CMK (cell line): ENCODE results near the gene MYL3.

Source experiments
- DNase-seq: peaks from one replicate; pipeline ENCODE4 v3.0.0-alpha.2; 2010; ENCODE audit warnings: low read depth

Gene MYL3

DNA sequence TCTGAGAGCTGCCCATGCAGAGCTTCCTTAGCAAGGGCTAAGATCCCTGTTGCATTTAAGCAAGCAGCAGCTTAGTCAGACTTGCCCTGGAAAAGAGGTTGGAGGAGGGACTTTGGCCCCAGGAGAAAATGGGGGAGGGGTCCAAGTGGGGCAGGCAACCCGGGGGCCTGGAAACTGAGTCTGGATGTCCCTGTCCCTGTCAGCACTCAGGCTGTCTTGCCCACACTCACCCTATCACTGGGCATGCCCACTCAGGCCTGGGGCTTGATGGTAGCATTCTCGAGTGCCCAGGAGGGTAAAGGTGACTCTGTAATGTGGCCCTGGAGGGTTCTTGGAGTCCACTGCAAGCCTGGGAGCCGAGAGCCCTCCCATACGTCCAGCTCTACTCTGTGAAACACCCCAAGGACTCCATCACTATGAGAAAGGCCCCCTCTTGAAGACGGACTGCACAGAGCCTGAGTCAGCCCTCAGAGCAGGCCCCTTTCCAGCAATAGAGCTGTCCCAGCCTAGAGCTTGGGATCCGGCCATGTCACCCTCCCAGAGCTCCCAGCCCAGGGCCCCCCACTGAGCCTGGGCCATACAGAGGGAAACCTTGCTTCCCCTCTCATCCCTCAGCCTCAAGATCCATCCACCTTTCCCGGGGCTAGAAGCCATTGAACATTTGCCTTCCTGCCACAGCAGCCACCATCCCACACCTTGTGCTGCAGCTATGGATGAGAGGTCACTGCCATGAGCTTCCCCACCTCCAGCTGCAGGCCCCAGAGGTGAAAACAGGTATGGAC is 13.4 kb downstream of the MYL3 start:
- no peak for DNase-seq

DNA sequence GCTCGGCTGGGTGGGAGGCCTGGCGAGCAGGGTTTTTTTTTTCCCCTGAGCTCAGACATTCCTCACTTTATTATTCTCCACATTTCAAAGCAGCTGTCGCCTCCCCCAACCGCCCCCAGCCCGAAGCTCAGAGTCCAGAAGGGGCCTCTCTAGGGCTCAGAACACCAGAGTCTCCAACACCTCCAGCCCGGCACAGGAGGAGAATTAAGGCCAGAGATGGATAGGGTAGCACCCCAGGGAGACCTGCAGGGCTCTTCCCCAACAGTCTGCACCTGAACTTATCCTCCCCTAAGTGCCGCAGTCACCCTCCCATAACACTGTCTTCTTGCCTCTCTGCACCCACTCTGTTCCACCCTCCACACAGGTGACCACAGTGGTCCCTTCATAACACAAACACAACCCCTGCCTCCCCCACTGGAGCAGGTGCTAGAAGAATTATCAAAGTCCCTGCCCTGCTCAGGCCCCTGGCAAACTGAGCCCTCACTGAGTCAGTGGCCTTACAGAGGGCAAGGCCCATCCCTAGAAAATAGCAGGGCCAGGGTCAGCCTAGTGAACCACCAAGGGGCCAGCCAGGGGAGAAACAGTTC is 14.1 kb downstream of the MYL3 start:
- DNase-seq: no peak

DNA sequence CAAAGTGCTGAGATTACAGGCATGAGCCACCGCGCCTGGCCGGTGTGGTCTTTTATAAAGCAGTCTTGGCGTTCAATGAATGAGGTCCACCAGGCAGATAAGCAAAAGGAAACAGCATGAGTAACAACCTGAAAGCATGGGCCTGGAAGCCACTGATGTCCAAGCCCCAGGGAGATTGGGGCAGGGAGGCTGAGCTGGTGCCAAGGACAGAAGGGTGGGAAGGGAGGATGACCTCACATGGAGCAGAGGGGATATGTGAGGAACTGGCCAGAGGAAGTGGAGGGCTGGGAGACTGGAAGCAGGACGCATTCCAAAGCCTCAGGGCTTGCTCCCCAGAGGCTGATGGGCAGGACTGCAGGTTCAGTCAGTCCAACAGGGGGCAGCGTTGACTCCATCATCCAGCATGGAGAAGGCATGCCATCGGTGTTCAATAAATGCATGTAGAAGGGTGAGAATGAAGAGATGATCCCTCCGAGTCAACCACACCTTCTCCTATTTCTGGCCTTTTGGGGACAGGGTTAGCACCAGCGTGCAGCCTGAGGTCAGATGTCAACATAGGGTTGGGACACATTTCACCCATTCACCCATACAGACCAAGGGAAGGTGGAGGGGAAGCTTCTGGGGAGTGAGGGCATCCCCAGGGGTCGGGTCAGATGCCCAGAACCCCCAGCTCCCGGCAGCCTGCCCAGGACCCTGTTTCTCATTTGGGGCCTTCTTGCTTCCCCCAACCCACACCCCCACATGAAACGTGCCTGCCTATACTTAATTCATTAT is 14.8 kb downstream of the MYL3 start:
- DNase-seq: no peak

DNA sequence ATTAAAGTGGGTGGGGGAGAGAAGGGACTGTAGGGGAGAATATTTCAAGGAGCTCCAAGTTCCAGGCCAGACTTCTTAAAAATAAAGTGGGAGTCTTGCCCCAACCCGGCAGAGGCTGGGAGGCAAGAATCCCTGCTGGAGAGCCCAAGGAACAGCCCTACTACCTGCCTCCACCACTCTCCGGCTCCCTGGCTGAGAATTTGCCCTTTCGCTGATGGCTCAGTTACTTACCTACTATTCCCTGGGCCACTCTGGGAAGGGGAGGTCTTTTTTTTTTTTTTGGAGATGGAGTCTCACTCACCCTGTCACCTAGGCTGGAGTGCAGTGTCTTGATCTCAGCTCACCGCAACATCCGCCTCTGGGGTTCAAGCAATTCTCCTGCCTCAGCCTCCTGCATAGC is 15.5 kb downstream of the MYL3 start:
- DNase-seq: no peak

DNA sequence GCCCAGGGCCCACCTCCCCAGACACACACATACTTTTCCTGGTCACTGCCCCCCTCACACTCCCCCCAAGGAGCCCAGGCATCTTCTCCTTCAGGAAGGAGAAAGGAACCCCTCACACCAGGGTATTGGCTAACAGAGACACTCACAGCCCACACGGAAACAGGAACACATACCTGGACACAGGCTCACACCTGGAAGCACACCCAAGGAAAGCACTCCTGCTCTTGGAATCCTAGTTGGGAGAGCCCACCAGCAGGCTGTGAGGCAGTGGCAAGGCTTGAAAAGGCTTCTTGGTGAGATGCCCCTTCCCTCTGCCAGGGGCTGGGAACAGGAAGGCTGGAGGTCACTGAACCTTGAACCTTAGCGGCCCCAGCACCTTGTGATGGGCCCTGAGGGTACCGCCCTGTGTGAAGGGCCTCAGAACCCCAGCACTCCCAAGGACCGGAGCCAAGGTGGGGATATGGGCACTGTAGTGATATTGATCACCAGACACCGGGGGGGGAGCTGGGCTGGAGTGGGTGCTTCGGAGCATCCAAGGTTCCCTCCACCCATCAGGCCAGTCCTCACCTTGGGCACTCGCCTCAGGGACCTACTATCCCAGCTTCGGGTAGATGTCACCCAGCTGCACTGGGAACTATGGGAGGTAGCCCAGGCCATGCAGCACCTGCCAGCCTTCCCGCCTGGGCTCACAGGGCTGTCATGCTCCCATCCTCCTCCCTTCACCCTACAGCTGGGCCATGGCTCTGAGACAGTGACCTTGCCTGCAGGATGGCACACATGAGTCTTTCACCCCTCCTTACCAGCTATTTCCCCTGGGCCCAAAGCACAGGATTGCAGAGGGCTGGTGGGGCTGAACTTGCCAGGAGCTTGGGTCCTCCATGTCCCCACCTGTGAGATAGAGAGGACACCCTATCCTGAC is 16.4 kb downstream of the MYL3 start:
- no peak for DNase-seq

DNA sequence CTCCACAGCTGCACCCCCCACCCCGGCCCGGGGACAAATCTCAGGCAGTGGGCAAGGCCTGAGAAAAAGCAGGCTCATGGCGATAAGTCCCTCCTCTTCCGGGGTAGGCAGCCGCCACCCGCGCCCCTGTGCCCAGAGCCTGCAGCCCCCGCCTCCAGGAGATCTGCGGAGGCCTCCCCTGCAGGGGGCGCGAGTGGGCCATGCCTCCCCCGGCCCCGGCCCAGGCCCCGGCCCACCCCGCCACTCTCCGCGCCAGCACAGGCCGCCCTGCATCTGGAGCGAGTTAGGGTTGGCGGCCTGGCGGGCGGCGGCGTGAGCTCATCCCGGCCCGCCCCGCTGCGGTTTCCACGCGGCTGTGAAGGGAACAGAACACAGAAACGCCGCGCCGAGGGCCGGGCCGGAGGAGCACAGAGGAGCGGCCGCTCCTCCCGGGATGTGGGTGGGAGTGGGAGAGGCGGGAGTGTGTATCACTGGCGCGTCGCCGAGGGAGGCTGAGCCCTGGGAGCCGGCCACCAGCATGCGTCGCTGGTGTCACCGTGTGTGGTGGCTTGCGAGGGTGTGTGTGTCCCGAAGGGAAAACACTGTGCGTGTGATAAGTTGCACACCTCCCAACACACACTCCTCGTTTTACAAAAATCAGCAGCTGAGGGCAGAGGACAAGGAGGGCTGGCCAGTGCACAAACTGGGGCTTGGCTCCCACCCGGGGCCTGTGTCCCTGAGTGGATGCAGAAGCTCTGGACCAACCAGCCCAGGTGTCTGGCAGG is 17.2 kb downstream of the MYL3 start:
- peak; percentile 71 for DNase-seq

DNA sequence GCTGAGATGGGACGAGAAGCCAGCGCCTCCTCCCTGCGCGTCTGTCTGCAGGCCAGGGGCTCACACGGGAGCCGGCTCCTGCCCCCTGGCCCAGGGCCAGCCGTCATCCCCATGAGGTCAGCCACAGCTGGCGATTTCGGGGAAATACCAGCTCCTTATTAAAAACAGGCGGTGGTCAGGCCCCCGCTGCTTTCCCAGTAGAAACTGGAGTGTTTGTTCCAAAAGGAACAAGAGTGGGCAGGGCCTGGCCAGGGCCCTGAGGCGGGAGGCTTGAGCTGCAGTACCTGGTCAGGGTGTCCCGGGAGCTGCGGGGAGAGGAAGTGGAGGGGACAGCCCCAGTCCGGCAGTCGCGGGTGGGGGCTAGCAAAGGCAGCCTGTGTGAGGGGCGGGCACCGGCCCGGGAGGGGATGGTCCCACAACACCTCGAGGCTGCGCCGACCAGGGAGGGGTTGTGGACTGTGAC is 17.8 kb downstream of the MYL3 start:
- DNase-seq: no peak

DNA sequence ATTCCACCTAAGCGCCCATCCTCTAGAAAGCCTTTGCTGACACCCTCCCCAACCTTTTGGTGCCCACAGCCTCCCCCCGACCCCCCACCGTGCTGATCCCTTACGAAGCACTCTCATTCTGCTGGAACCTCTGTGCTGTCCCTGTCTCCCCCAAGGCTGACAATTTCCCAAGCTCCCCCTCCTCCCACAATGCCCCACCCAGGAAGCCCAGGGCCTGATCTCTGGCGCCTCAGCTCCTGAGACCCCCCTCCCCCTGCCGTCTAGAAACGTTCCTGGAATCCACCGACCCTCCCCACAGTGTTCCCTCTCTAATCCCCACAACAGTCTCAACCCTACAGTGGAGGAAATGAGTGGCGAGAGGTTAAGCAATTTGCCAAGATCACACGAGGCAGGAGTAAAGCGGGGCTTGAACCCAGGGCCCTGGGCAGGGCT is 18.3 kb downstream of the MYL3 start:
- no peak for DNase-seq

DNA sequence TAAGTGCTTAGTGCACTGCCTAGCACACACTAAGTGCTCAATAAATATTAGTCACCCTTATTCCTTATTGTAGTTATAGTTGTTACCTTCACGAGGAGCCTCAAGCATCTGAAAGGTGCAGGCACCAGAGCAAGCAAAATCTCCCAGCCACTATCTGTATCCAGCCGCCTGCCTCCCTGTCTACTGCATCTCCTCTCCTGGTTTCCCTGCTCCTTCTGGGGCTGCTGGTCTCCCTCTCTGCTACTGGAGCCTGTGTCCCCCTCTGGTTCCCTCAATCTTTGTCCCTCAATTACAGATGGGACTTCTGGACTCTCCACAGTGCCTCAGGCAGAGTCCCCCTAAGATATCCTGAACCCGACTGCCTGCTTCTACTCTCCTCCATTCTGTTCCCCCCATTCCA is 18.8 kb downstream of the MYL3 start:
- DNase-seq: no peak

DNA sequence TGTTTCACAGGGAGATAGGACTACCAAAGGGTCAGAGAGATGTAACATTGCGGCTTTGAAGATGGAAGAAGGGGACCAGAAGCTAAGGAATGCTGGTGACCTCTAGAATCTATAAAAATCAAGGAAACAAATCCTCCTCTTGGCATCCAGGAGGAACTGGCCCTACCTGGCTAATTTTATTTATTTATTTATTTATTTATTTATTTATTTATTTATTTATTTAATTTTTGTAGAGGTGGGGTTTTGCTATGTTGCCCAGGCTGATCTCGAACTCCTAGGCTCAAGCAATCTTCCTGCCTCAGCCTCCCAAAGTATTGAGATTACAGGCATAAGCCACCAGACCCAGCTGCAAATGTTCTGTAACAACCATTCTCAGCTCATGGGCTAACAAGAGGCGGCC is 19.7 kb downstream of the MYL3 start:
- DNase-seq: no peak

DNA sequence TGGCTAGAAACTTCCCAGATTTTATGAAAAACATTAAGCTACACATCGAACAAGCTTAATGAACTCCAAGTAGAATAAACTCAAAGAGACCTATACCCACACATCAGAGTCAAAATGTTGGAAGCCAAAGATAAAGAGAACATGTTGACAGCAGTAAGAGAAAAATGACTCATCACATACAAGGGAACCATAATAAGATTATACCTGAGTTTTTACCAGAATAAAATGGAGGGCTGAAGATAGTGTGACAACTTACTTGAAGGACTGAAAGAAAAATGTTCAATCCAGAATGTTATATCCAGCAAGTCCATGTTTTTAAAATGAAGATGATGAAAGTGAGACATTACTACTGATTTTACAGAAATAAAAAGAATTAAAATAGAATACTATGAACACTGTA is 22.8 kb downstream of the MYL3 start:
- no peak for DNase-seq

DNA sequence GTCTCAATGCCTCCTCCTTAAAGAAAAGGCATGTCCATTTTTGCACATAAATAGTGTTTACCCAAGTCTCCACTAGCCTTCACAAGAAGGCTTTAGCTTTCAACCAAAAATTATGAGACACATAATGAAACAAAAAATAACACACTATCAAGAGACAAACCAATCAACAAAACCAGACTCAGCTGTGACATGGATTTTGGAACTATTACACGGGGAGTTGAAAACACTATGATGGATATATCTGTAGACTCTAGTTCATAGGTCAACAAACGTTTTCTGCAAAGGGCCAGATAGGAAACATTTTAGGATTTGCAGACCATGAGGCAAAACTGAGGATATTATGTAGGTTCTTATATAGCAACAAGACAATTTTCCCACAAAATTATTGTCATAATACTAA is 24.9 kb downstream of the MYL3 start:
- DNase-seq: no peak

DNA sequence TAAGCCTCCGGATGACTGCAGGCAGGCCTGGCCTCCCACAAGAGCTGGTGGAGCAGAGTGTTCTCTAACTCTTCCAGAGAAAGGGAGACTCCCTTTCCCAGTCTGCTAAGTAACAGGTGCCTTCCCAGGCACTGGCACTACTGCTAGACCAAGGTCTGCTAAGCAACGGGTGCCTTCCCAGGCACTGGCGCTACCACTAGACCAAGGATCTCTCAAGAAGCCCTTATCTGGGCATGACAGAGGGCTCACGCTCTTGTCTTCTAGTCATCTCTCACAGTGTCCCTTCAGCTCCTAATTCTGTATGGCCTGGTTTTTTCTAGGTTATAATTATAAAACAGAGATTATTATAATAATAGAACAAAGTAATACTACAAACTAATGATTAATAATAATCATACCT is 27.8 kb downstream of the MYL3 start:
- no peak for DNase-seq

DNA sequence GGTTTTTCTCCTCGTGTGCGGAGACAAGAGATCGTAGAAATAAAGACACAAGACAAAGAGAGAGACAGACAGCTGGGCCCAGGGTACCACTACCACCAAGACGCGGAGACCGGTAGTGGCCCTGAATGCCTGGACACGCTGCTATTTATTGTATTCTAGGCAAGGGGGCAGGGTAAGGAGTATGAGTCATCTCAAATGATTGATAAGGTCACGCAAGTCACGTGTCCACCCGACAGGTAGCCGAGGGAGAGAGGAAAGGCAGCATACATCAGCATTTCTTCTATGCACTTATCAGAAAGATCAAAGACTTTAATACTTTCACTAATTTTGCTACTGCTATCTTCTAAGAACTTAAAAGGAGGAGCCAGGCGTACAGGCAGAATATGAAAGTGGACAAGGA is 28.2 kb downstream of the MYL3 start:
- DNase-seq: no peak

DNA sequence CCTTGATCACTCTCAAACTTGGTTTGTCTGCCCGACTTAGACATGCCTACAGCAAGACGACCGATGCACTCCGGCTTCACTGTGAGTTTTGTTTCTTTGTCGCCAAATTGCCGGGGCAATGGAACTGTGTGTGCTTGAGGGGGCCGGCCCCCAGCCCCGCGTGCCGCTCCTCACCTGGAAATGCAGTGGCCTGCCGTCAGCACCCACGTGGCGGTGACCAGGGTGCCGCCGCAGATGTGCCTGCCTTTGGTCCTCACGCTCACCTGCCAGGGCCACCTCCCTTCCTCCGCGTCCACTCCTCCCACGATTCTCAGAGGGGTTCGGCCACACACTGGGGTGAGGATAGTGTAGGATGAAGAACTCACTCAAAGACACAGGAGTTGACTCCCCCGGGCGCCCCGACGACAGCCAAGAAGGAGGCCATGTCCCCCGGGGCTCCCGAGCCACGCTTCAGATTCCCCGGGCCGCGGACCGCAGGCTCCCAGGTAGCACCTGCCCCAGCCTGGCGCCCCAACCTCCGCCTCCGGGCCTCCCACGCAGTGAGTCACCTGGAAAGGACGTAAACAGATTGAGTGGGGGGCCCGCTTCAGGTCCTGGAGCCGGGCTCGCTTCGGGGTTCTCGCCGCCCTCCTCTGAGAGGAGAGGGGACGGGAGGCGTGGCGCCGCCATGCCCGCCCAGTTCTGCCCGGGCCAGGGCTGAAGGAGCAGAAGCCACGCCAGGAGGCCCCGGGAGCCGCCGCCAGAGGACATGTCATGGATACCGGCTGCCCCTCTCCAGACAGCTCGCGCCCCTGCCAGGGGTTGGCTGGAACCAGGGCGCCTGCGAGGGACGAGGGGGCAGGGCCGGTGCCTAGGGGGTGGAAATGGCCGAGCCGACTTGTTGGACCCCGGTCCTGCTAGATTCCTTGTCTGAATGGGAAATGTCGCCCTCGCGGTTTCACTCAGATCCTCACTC is 29.6 kb downstream of the MYL3 start:
- DNase-seq: no peak

DNA sequence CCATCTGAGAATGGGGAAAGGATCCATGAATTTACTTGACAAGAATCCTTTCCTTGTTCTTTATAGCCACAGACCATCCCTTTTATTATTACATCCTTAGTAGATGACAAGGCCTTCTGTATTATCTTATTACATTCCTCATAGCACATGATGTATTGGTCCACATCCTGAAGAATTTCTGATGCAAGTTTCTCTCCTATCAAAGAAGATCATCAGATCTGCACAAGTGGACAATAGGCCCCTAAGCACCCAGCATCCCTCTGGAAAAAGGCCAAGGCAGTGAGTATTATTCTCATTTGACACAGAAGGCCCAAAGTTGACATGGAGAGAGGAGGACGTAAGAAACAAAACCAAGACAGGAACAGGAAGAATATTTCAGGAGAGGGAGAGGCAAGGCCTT is 31.4 kb downstream of the MYL3 start:
- DNase-seq: no peak

DNA sequence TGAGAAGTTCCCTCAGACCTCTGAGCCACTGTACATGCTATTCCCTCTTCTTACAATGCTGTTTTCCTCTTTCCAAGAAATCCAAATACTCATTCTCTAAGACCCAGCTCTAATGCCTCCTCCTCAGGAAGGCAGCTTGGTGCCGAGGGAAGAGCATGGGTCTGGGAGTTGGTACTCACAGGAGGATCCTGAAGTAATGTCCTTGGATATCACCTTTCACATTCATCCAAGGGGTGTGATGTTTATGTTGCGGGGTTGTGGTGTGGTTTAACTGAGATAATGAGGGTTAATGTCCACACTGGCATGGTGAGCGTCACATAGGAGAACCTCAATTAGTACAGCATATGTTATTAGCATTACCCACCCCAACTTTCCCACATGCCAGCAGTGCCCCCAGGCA is 31.9 kb downstream of the MYL3 start:
- no peak for DNase-seq

DNA sequence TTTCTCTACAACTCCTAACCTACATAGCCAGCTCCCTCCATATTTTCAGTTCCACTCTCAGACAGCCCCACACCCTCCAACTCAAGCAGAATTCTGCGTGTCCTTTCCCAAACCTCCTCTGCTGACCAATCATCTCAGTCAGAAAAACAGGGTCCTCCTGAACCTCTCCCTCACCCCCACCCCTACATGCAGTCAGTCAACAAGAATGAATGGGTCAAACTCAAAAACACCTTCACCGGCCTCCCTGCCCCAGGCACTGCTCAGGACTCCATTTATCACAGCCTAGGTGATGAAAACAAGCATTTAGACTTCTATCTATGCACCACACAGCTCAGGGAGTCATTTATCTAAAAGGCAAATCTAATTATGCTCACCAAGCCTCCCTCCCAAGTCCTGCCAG is 32.4 kb downstream of the MYL3 start:
- DNase-seq: no peak

DNA sequence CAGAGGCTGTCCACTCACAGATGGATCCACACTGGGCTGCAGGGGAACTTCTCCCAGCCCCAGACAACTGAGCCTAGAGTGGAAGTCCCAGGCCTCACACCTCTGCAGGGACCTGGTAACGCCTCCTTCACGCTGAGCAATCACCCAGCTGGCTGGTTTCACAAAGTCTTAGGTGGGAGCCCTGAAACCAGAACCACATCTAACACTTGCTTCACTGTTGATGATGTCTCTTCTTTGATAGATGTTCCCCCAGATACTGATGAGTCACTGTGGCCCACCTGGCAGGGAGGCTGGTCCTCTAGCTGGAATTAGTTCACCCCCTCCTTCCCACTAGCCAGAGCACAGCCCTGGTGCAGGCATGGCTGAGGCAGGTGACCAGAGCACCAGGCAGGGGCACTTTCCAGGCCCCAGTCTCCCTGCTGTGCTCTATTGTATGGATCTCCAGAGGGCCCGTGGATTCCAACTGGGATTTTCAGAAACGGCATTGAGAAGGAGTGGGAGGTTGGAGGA is 33.5 kb downstream of the MYL3 start:
- no peak for DNase-seq

DNA sequence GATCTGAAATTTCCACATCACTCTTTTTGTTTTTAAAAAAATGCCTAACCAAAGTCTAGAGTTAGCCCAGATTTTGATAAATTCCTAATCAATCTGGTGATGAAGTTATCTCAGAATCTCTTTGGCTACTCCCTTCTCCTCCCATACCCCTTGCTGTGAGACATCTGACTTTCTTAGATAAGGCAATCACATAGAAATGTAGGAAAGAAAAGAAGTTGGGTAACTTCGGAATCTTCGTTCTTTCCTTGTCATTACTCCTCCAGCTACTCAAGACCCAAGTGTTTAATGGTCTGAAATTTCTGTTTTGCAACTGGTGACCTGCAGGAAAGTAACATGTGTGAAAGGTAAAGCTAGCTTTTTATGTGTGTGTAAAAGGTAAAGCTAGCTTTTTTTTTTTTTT is 37.8 kb downstream of the MYL3 start:
- DNase-seq: no peak
